Choroid plexus epithelial cell (primary cell): ENCODE data around the gene DDX23.

ENCODE experiments used
- DNase-seq: peaks from one replicate; pipeline ENCODE4 v3.0.0-alpha.2; 2010; ENCODE audit warnings: low read depth
- H3K4me3 ChIP-seq: 2 replicates; pipeline ENCODE4 v1.5.1; 2011; ENCODE audit warnings: low read depth, mild to moderate bottlenecking, control low read depth, low read length, moderate library complexity
- CTCF ChIP-seq: conservative IDR thresholded peaks from 2 replicates; pipeline ENCODE4 v1.5.1; 2011; ENCODE audit warnings: low read depth, mild to moderate bottlenecking, control low read depth, inconsistent platforms, low read length, moderate library complexity

Gene DDX23

DNA sequence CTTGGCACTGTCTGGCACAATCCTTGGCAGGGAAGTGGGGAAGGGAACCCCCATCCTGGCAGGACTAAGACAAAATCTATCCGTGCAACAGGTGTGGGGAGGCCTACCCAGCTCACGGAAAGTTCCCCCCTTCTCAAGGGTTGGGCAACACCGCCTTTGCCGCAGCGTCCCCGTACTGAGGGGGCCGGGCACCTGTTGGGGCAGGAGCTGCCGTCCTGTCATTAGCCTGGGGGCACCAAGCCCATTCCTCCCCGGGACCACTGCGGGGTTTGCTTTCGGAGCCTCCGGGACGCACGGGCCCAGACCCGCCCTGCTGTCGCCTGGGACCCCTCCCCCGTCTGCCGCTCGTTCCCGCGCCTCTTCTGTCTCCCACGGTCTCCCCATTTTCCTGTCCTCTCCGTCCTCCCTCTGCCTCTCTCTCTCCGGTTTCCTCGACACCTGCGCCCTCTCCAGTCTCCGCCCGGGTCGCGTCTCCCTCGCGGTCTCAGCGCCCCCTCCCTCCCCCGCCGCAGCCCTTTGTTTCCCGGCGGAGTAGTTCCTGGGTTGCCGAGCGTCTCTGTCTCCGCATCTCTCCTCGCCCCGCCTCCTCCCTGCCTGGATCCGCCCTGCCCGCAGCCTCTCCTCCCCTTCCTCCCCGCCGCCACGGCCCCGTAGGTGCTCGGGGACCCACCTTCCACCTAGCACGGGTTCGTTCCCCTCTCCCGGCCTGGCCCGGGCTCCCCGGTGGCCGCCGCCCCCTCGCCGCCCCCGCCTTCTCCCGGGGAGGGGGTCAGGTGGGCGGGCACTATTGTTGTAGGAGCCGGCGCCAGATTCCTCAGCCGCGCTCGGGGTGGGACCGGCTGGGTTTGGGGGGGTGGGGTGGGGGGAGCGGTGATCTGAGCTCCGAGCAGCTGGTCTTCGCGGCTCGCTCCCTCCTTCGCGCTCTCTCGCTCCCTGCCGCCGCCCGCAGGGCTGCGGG lies 33.8 kb downstream of the DDX23 start, which contains the start of gene CACNB3:
TSS of gene CACNB3 (plus strand) at position 624 of the 958 bp plus-strand sequence. CDS start 434 bp downstream, outside the sequence.
- peak within 1 kb of the TSS; percentile 71 for H3K4me3 ChIP-seq
- TF ChIP-seq CTCF, result no peak
- peak; percentile 45 for DNase-seq

- no peak for TF ChIP-seq CTCF
- DNase-seq, result peak; percentile 25
- peak overlapping the region; percentile 84 for H3K4me3 ChIP-seq
Observed at GRCh38 chr12:48816143-48816854, 35.7 kb downstream of the DDX23 start.

DNA sequence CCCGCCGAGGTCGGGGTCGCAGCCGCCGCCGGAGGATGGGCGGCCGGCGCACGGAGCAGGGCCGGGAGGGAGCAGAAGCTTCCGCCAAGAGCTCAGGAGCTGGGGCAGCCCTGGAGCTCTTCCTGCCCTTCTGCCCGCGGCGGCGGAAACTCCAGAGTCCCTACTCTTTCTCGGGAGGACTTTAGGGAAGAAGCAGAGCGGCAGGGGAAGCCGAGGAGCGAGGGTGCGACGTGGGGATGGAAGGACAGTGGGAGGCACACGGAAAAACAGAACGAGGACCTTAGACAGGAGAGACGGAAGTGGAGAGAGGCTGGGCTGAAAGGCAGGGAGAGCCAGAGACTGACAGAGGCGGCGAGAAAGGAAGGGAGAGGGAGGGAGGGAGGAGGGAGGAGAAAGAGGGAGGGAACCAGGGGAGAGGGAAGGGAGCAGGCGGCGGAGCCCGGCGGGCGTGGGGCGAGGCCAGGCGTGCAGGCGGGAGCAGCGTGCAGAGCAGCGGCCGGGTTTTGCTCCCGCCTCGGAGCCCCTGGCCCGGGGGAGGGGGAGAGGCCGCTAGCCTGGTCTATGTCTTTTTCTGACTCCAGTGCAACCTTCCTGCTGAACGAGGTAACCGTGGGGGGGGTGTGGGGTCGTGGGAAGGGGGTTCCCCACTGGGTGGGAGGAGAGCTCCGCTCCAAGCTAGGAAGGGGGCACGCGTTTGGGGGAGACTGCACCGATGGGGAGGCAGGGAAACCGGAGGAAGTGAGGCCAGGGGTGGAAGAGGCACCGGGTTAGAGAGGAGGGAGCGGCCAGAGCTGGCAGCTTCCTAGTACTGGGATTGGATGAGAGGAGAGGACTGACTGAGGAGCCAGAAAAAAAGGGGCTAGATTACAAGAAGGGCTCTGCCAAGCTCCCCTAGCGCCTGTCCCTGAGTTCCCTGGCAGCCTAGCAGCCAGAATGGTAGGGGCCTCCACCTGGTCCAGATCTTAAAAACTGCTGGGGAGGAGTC lies 36.5 kb downstream of the DDX23 start:
- no peak for TF ChIP-seq CTCF
- DNase-seq, result peak; percentile 88
- H3K4me3 ChIP-seq, result peak overlapping the region; percentile 84

DNA sequence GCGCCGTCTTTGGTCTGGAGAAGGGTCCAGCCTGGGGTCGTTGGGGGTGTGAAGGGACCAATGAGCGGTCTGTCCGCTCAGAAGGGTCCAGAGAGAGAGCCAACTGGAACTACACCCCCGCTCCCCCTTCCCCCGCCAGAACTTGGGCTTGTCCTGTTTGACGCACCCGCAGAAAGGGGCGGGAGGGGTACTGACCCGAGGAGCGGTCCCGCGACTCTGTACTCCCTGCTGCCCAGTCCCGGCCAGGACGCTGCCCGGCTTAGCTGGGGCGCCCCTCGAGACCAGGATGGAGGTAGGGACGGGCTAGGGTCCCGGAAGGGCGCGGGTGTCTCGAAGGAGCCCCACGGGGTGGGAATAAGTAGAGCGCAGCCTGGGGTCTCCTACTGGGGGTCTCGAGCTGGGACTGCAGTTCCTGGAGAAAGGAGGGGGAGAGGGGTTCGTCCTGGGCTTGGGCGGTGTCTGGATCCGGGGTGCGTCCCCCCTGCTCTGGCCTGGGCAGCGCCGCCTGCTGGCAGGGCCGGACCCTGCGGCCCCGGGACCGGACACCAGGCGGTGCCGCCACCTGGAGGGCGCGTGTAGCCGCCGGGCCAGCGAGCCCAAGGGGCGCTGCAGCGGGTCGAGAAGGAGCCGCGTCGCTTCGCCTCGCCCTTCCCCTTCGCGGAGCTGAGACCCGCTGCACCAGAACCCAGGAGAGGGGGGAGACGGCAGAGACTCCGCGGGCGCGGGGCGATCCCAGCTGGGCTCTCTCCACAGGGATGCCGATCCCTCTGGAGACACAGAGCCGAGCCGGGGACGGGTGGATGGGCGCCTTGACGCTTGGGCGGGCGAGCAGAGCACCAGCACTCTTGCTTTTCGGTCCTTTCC lies 37.5 kb downstream of the DDX23 start:
- TF ChIP-seq CTCF, result peak; percentile 72
- DNase-seq, result peak; percentile 82
- H3K4me3 ChIP-seq, result peak overlapping the region; percentile 84

- peak overlapping the region; percentile 84 for H3K4me3 ChIP-seq
- peak; percentile 5 for TF ChIP-seq CTCF
- DNase-seq, result peak; percentile 64
Observed at GRCh38 chr12:48813465-48814261, 38.3 kb downstream of the DDX23 start.
